SK-N-SH (cell line): ENCODE data around the gene MATN1. TPM values are rescaled to one million over a fixed set of nuclear protein-coding genes. Genes with fewer than 3 reads are reported as not detected.

Experiments used
- CTCF ChIA-PET: fragments of 300-600, 350-600 bp; formaldehyde crosslinking; extraction: SDS; loops from one replicate; lab custom pipeline; 2021; lab: Yijun Ruan, JAX
- POLR2A ChIA-PET: fragments of 350-600 bp; sonication (Branson Sonifier 250); formaldehyde crosslinking; extraction: SDS; loops from one replicate; lab custom pipeline; 2020; ENCODE audit warnings: antibody characterized with exemption, inconsistent platforms; lab: Yijun Ruan, JAX
- DNase-seq: peaks from one replicate; pipeline ENCODE4 v3.0.0; 2012
- H2AFZ ChIP-seq: fragments of 200-600 bp; sonication (generic); 2 replicates; pipeline ENCODE4 v1.8.1; 2016; ENCODE audit warnings: antibody characterized with exemption, mild to moderate bottlenecking, low read depth
- H3F3A ChIP-seq: fragments of 200-600 bp; sonication (generic); replicated peaks from 2 replicates; pipeline ENCODE3; 2016; ENCODE audit warnings: antibody characterized with exemption, mild to moderate bottlenecking; ENCODE audit not compliant: insufficient read depth
- H3K27ac ChIP-seq, 2 experiments: fragments of 200-500 bp in 1 of 2; fragments of 200-600 bp in 1 of 2; sonication (Bioruptor generic) in 1 of 2; sonication (generic), shearing (Covaris generic) in 1 of 2; 2 replicates each; pipeline versions ENCODE4 v1.5.1 to v1.6.1; 2014 to 2016; ENCODE audit warnings: low read depth in 2 of 2, inconsistent platforms in 1 of 2, low read length in 1 of 2, mild to moderate bottlenecking in 1 of 2, mixed read lengths in 1 of 2
- H3K27me3 ChIP-seq: fragments of 200-600 bp; sonication (generic), shearing (Covaris generic); 2 replicates; pipeline ENCODE4 v1.6.1; 2016; ENCODE audit warnings: mixed run types; ENCODE audit not compliant: insufficient read depth
- H3K36me3 ChIP-seq, 2 experiments: fragments of 200-500 bp in 1 of 2; fragments of 200-600 bp in 1 of 2; sonication (Bioruptor generic) in 1 of 2; sonication (generic) in 1 of 2; replicated peaks in 1 of 2; 2 replicates each; pipeline versions ENCODE3 to v1.5.1; 2014 to 2016; ENCODE audit warnings: low read length in 1 of 2, mild to moderate bottlenecking in 1 of 2; ENCODE audit not compliant: insufficient read depth in 2 of 2, control insufficient read depth in 1 of 2
- H3K4me1 ChIP-seq, 2 experiments: fragments of 200-500 bp in 1 of 2; fragments of 200-600 bp in 1 of 2; sonication (Bioruptor generic) in 1 of 2; sonication (generic), shearing (Covaris generic) in 1 of 2; 2 replicates each; pipeline versions ENCODE4 v1.5.1 to v1.6.1; 2014 to 2016; ENCODE audit warnings: low read depth in 1 of 2, low read length in 1 of 2, mixed run types in 1 of 2; ENCODE audit not compliant: insufficient read depth in 2 of 2, control insufficient read depth in 1 of 2
- H3K4me2 ChIP-seq: fragments of 200-600 bp; sonication (generic), shearing (Covaris generic); 2 replicates; pipeline ENCODE4 v1.6.1; 2017; ENCODE audit warnings: mixed run types
- H3K4me3 ChIP-seq, 2 experiments: fragments of 200-500 bp in 1 of 2; fragments of 200-600 bp in 1 of 2; sonication (Bioruptor generic) in 1 of 2; sonication (generic), shearing (Covaris generic) in 1 of 2; 2 replicates each; pipeline versions ENCODE4 v1.5.1 to v1.8.1; 2014 to 2016; ENCODE audit warnings: low read depth in 2 of 2, inconsistent platforms in 1 of 2, low read length in 1 of 2, mild to moderate bottlenecking in 1 of 2, mixed read lengths in 1 of 2, moderate library complexity in 1 of 2
- H3K79me2 ChIP-seq: fragments of 200-600 bp; sonication (generic); 2 replicates; pipeline ENCODE4 v1.8.1; 2017; ENCODE audit warnings: mild to moderate bottlenecking; ENCODE audit not compliant: insufficient read depth
- H3K9ac ChIP-seq: fragments of 200-600 bp; sonication (generic); 2 replicates; pipeline ENCODE4 v1.6.1; 2017; ENCODE audit warnings: mixed run types
- H3K9me2 ChIP-seq: fragments of 200-600 bp; sonication (generic); 2 replicates; pipeline ENCODE4 v1.6.1; 2017; ENCODE audit warnings: mixed run types
- H3K9me3 ChIP-seq: fragments of 200-600 bp; sonication (generic); 2 replicates; pipeline ENCODE4 v1.6.1; 2017; ENCODE audit warnings: mixed run types, mild to moderate bottlenecking, moderate library complexity
- H4K20me1 ChIP-seq: fragments of 200-600 bp; sonication (generic); 2 replicates; pipeline ENCODE4 v1.6.1; 2017; ENCODE audit warnings: mild to moderate bottlenecking, mixed run types; ENCODE audit not compliant: insufficient read depth
- CHD2 ChIP-seq: fragments of 150-350 bp; IDR thresholded peaks from 2 replicates; pipeline ENCODE4 v1.6.1; 2018; ENCODE audit warnings: low read length; ENCODE audit not compliant: partially characterized antibody
- CTCF ChIP-seq: fragments of 200-600 bp; sonication (generic); IDR thresholded peaks from 2 replicates; pipeline ENCODE4 v1.6.1; 2017; ENCODE audit warnings: antibody characterized with exemption, mild to moderate bottlenecking, moderate library complexity
- EP300 ChIP-seq, 2 experiments: IDR thresholded peaks; 2 replicates each; pipeline versions ENCODE4 v1.4.0 to v1.6.1; 2012; ENCODE audit warnings: borderline replicate concordance in 1 of 2, low read depth in 1 of 2, low read length in 1 of 2
- EZH2phosphoT487 ChIP-seq: fragments of 200-600 bp; sonication (generic); IDR thresholded peaks from 2 replicates; pipeline ENCODE4 v1.6.1; 2017; ENCODE audit warnings: low read depth, mixed run types, mild to moderate bottlenecking, antibody characterized with exemption, moderate library complexity, borderline replicate concordance
- GABPA ChIP-seq: IDR thresholded peaks from 2 replicates; pipeline ENCODE4 v1.4.0; 2012; ENCODE audit warnings: low read depth, mild to moderate bottlenecking
- JUND ChIP-seq: IDR thresholded peaks from 2 replicates; pipeline ENCODE4 v1.4.0; 2012
- MXI1 ChIP-seq: IDR thresholded peaks from 2 replicates; pipeline ENCODE4 v1.6.1; 2012; ENCODE audit warnings: mild to moderate bottlenecking, low read depth, low read length, improper control_type of control experiment
- NFIC ChIP-seq: IDR thresholded peaks from 2 replicates; pipeline ENCODE4 v1.4.0; 2012; ENCODE audit warnings: borderline replicate concordance
- POLR2AphosphoS5 ChIP-seq: IDR thresholded peaks from 2 replicates; pipeline ENCODE4 v1.6.1; 2012; ENCODE audit warnings: low read depth, low read length
- REST ChIP-seq: IDR thresholded peaks from 2 replicates; pipeline ENCODE4 v1.6.1; 2012; ENCODE audit warnings: mild to moderate bottlenecking, low read depth, low read length, moderate library complexity
- USF1 ChIP-seq: IDR thresholded peaks from 2 replicates; pipeline ENCODE4 v1.4.0; 2012; ENCODE audit warnings: low read depth, borderline replicate concordance
- ZBTB33 ChIP-seq: IDR thresholded peaks from 2 replicates; pipeline ENCODE4 v1.4.0; 2012; ENCODE audit warnings: low read depth, borderline replicate concordance
- WGBS: methylation state at CpG from one replicate; pipeline ENCODE4 v1.1.6; 2017; ENCODE audit warnings: low lambda C conversion rate; 5-methylcytosine and 5-hydroxymethylcytosine counted together
- polyA plus RNA-seq, 3 experiments: library from polyadenylated mRNA; depleted of rRNA; stranded (reverse); fragments of >200 nt; gene quantifications; 2 replicates each; pipeline ENCODE4 v1.2.3, GENCODE V29; 2012

Gene MATN1
- polyA plus RNA-seq, 1 of the 3 experiments (the other 2 are of a cell fraction), result 0.23 TPM

GRCh38 chr1:30770150-30770549 lies 46.8 kb upstream of the MATN1 start:
- H3K9me3 ChIP-seq, result no peaks in the 10 kb centered on the region
- no peak overlapping the region for H3K27ac ChIP-seq
- H3K79me2 ChIP-seq, result no peaks in the 10 kb centered on the region
- H3F3A ChIP-seq, result no peaks in the 10 kb centered on the region
- H4K20me1 ChIP-seq, result no peaks in the 10 kb centered on the region
- H3K4me2 ChIP-seq, result no peak overlapping the region
- H2AFZ ChIP-seq, result no peak overlapping the region
- CTCF ChIA-PET, result interaction anchor here (0.6 to 1.0 kb wide), 3 partner anchors 32 to 152 kb away, joined by 3 to 5 read pairs (median 3); no protein-coding TSS in a partner anchor
- H3K9me2 ChIP-seq, result no peaks in the 10 kb centered on the region
- POLR2A ChIA-PET, result no interaction called here
- H3K4me1 ChIP-seq, result peaks cover 0 to 6% of the 10 kb centered on the region in 2 experiments; a peak in 1 of 4 replicates
- H3K4me3 ChIP-seq, result no peak overlapping the region
- no peaks in the 10 kb centered on the region for H3K27me3 ChIP-seq
- no peak overlapping the region for H3K9ac ChIP-seq
- no peaks in the 10 kb centered on the region for H3K36me3 ChIP-seq
- no peak for TF ChIP-seq CHD2
- no peak for TF ChIP-seq POLR2AphosphoS5
- no peak for TF ChIP-seq CTCF
- no peak for TF ChIP-seq USF1
- no peak for TF ChIP-seq REST
- TF ChIP-seq MXI1, result no peak
- TF ChIP-seq EZH2phosphoT487, result no peak
- TF ChIP-seq JUND, result no peak
- no peak for TF ChIP-seq GABPA
- TF ChIP-seq ZBTB33, result no peak
- TF ChIP-seq NFIC, result no peak
- no peak for TF ChIP-seq EP300 (IDR thresholded peaks at IDR 0.05; ENCODE audit: borderline replicate concordance in 1 of 2, low read depth in 1 of 2, low read length in 1 of 2)
- DNase-seq, result no peak
- 78% methylated on average over 10 of the region's 10 CpGs for WGBS
